WTC11 (cell line): Measurements from ENCODE around the gene ZNF592. TPM values are rescaled to one million over a fixed set of nuclear protein-coding genes. Genes with fewer than 3 reads are reported as not detected.

Experiments
- ATAC-seq: fragments of 200-7000 bp; cut with Tn5 transposase; 2 replicates; pipeline ENCODE4 v1.10.0; 2021; ENCODE audit warnings: mild to moderate bottlenecking, moderate library complexity
- CTCF ChIA-PET: fragments of 300-600 bp; sonication (Branson Sonifier 250); formaldehyde crosslinking; loops from one replicate; lab custom pipeline; 2021; ENCODE audit warnings: antibody characterized with exemption; lab: Charles Lee
- POLR2A ChIA-PET: fragments of 350-600 bp; sonication (Branson Sonifier 250); formaldehyde crosslinking; loops from one replicate; lab custom pipeline; 2021; ENCODE audit warnings: antibody characterized with exemption; lab: Charles Lee
- DNase-seq: peaks from one replicate; pipeline ENCODE4 v3.0.0; 2021; ENCODE audit warnings: low spot score
- H3K27ac Mint-ChIP-seq: 2 replicates; pipeline ENCODE4 v1.8.0; 2021; ENCODE audit warnings: mixed read lengths
- H3K27me3 Mint-ChIP-seq: 2 replicates; pipeline ENCODE4 v1.8.0; 2021; ENCODE audit warnings: low read depth, mild to moderate bottlenecking, moderate library complexity, mixed read lengths
- H3K36me3 Mint-ChIP-seq: 2 replicates; pipeline ENCODE4 v1.8.0; 2021; ENCODE audit warnings: mixed read lengths
- H3K4me1 Mint-ChIP-seq: 2 replicates; pipeline ENCODE4 v1.8.0; 2022; ENCODE audit warnings: mixed read lengths
- H3K4me3 Mint-ChIP-seq: 2 replicates; pipeline ENCODE4 v1.8.0; 2021; ENCODE audit warnings: mild to moderate bottlenecking, moderate library complexity, mixed read lengths
- H3K9me3 Mint-ChIP-seq: 2 replicates; pipeline ENCODE4 v1.8.0; 2021; ENCODE audit warnings: mixed read lengths
- ELF4 ChIP-seq: sonication (generic); formaldehyde crosslinking; IDR thresholded peaks from 2 replicates; pipeline ENCODE4 v1.8.1; 2022; ENCODE audit warnings: low read depth, mild to moderate bottlenecking, moderate library complexity, missing genetic modification reagents
- GRHL2 ChIP-seq: fragments of 250-450 bp; sonication (Bioruptor Pico); IDR thresholded peaks from 2 replicates; pipeline ENCODE4 v1.8.0; 2022; ENCODE audit warnings: mild to moderate bottlenecking, moderate library complexity; ENCODE audit not compliant: insufficient replicate concordance, severe bottlenecking
- JAZF1 ChIP-seq: fragments of 250-450 bp; sonication (Bioruptor Pico); IDR thresholded peaks from 2 replicates; pipeline ENCODE4 v1.9.0; 2021; ENCODE audit warnings: moderate library complexity, mild to moderate bottlenecking, inconsistent platforms
- MXD4 ChIP-seq: fragments of 250-450 bp; sonication (Bioruptor Pico); IDR thresholded peaks from 2 replicates; pipeline ENCODE4 v1.8.0; 2021; ENCODE audit warnings: mild to moderate bottlenecking, moderate library complexity, borderline replicate concordance
- PRRX2 ChIP-seq: fragments of 250-450 bp; sonication (Bioruptor Pico); IDR thresholded peaks from 2 replicates; pipeline ENCODE4 v1.8.0; 2021; ENCODE audit warnings: mild to moderate bottlenecking
- RORB ChIP-seq: fragments of 250-450 bp; sonication (Bioruptor Pico); IDR thresholded peaks from 2 replicates; pipeline ENCODE4 v1.9.0; 2021; ENCODE audit warnings: mild to moderate bottlenecking
- SOX15 ChIP-seq: fragments of 250-450 bp; sonication (Bioruptor Pico); IDR thresholded peaks from 2 replicates; pipeline ENCODE4 v1.9.0; 2021; ENCODE audit warnings: mild to moderate bottlenecking
- TEAD1 ChIP-seq: sonication (generic); formaldehyde crosslinking; IDR thresholded peaks from 2 replicates; pipeline ENCODE4 v1.8.0; 2022; ENCODE audit warnings: mild to moderate bottlenecking, missing genetic modification reagents
- ZBTB21 ChIP-seq: sonication (generic); formaldehyde crosslinking; IDR thresholded peaks from 2 replicates; pipeline ENCODE4 v1.8.1; 2023; ENCODE audit warnings: mild to moderate bottlenecking, missing genetic modification reagents, borderline replicate concordance
- ZNF138 ChIP-seq: sonication (generic); formaldehyde crosslinking; conservative IDR thresholded peaks from 2 replicates; pipeline ENCODE4 v1.8.1; 2022; ENCODE audit warnings: mild to moderate bottlenecking, moderate library complexity, missing genetic modification reagents
- ZNF396 ChIP-seq: fragments of 250-450 bp; sonication (Bioruptor Pico); IDR thresholded peaks from 2 replicates; pipeline ENCODE4 v1.8.0; 2021; ENCODE audit warnings: mild to moderate bottlenecking, moderate library complexity, borderline replicate concordance
- total RNA-seq: library from RNA; stranded (reverse); gene quantifications from 3 replicates; pipeline ENCODE4 v1.2.3, GENCODE V29; 2021
- TF ChIP-seq, protein P1 (sequence below): sonication (generic); formaldehyde crosslinking; IDR thresholded peaks from 2 replicates; pipeline ENCODE4 v1.8.0; 2023; ENCODE audit warnings: mild to moderate bottlenecking, missing genetic modification reagents
- TF ChIP-seq, protein P2 (sequence below): sonication (generic); formaldehyde crosslinking; IDR thresholded peaks from 2 replicates; pipeline ENCODE4 v1.8.1; 2022; ENCODE audit warnings: low read depth, mild to moderate bottlenecking, moderate library complexity, missing genetic modification reagents, borderline replicate concordance
- TF ChIP-seq, protein P3 (sequence below): sonication (generic); formaldehyde crosslinking; IDR thresholded peaks from 2 replicates; pipeline ENCODE4 v1.8.1; 2022; ENCODE audit warnings: low read depth, missing genetic modification reagents, borderline replicate concordance
- TF ChIP-seq, protein P4 (sequence below): sonication (generic); formaldehyde crosslinking; IDR thresholded peaks from 2 replicates; pipeline ENCODE4 v1.8.0; 2022; ENCODE audit warnings: mild to moderate bottlenecking, missing genetic modification reagents
- TF ChIP-seq, protein P5 (sequence below): sonication (generic); formaldehyde crosslinking; IDR thresholded peaks from 2 replicates; pipeline ENCODE4 v1.8.1; 2022; ENCODE audit warnings: mild to moderate bottlenecking, moderate library complexity, missing genetic modification reagents

ZNF592 gene
- total RNA-seq, 1 experiment from 2014 or later = 28.0 TPM

DNA sequence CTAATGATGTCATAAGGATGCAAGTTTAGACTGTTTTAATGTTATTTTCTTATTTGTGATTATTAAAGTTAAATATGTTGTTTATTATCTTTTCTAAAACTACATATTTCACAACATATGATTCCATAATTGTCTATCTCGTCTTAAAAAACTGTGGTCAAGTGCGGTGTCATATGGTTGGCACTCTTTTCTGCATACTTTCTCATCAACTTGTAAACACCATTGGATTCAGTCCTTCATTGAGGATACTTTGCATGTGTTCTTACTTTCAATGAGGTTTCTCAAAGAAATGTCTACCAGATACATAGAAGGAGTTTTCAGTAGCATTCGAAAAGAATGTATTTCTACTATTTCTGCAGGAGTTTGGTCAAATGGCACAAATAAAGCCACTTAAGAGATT, 46.8 kb downstream of the ZNF592 start:
- TF ChIP-seq ZNF396 (CRISPR knock-in tag) (no peak), ZBTB21 (CRISPR knock-in tag) (no peak), TEAD1 (no peak), RORB (CRISPR knock-in tag) (no peak), GRHL2 (CRISPR knock-in tag) (no peak), JAZF1 (no peak), ELF4 (no peak), MXD4 (CRISPR knock-in tag) (no peak), SOX15 (CRISPR knock-in tag) (no peak), PRRX2 (no peak), ZNF138 (CRISPR knock-in tag) (no peak)
- TF ChIP-seq, protein P1, sequence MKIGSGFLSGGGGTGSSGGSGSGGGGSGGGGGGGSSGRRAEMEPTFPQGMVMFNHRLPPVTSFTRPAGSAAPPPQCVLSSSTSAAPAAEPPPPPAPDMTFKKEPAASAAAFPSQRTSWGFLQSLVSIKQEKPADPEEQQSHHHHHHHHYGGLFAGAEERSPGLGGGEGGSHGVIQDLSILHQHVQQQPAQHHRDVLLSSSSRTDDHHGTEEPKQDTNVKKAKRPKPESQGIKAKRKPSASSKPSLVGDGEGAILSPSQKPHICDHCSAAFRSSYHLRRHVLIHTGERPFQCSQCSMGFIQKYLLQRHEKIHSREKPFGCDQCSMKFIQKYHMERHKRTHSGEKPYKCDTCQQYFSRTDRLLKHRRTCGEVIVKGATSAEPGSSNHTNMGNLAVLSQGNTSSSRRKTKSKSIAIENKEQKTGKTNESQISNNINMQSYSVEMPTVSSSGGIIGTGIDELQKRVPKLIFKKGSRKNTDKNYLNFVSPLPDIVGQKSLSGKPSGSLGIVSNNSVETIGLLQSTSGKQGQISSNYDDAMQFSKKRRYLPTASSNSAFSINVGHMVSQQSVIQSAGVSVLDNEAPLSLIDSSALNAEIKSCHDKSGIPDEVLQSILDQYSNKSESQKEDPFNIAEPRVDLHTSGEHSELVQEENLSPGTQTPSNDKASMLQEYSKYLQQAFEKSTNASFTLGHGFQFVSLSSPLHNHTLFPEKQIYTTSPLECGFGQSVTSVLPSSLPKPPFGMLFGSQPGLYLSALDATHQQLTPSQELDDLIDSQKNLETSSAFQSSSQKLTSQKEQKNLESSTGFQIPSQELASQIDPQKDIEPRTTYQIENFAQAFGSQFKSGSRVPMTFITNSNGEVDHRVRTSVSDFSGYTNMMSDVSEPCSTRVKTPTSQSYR = no peak
- TF ChIP-seq, protein P2, sequence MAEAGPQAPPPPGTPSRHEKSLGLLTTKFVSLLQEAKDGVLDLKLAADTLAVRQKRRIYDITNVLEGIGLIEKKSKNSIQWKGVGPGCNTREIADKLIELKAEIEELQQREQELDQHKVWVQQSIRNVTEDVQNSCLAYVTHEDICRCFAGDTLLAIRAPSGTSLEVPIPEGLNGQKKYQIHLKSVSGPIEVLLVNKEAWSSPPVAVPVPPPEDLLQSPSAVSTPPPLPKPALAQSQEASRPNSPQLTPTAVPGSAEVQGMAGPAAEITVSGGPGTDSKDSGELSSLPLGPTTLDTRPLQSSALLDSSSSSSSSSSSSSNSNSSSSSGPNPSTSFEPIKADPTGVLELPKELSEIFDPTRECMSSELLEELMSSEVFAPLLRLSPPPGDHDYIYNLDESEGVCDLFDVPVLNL (CRISPR knock-in tag) = no peak
- TF ChIP-seq, protein P3, sequence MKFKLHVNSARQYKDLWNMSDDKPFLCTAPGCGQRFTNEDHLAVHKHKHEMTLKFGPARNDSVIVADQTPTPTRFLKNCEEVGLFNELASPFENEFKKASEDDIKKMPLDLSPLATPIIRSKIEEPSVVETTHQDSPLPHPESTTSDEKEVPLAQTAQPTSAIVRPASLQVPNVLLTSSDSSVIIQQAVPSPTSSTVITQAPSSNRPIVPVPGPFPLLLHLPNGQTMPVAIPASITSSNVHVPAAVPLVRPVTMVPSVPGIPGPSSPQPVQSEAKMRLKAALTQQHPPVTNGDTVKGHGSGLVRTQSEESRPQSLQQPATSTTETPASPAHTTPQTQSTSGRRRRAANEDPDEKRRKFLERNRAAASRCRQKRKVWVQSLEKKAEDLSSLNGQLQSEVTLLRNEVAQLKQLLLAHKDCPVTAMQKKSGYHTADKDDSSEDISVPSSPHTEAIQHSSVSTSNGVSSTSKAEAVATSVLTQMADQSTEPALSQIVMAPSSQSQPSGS = no peak
- ChIA-PET POLR2A (no interaction called here), CTCF (no interaction called here)
- Mint-ChIP-seq H3K27me3 (no peaks in the 10 kb centered on the region), H3K4me1 (no peaks in the 10 kb centered on the region), H3K36me3 (peaks cover 24% of the 10 kb centered on the region), H3K9me3 (no peaks in the 10 kb centered on the region), H3K4me3 (no peak overlapping the region), H3K27ac (no peak overlapping the region)
- ATAC-seq = no peak
- DNase-seq = no peak

DNA sequence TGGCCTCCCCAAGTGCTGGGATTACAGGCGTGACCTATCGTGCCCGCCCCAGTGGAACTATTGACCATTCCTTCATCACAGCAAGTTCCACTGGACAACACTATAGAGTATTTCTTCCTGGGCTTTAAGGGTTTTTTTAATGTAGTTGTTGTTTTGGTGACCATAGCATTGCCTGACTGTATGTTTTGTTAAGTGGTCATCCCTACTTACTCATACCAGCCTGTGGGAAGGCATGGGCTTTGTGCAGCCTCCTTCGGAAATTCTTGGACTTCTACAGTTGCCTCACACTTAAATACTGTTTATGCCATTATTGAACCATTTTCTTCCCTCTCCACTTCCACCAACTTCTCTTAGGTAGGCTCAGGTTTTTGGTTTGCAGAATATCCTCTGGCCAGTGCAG, 48.8 kb downstream of the ZNF592 start:
- Mint-ChIP-seq H3K9me3 (no peaks in the 10 kb centered on the region), H3K36me3 (peaks cover 18% of the 10 kb centered on the region), H3K27ac (no peak overlapping the region), H3K4me1 (no peaks in the 10 kb centered on the region), H3K4me3 (no peak overlapping the region), H3K27me3 (no peaks in the 10 kb centered on the region)
- ATAC-seq = no peak
- no peak for DNase-seq
- TF ChIP-seq, protein P4, sequence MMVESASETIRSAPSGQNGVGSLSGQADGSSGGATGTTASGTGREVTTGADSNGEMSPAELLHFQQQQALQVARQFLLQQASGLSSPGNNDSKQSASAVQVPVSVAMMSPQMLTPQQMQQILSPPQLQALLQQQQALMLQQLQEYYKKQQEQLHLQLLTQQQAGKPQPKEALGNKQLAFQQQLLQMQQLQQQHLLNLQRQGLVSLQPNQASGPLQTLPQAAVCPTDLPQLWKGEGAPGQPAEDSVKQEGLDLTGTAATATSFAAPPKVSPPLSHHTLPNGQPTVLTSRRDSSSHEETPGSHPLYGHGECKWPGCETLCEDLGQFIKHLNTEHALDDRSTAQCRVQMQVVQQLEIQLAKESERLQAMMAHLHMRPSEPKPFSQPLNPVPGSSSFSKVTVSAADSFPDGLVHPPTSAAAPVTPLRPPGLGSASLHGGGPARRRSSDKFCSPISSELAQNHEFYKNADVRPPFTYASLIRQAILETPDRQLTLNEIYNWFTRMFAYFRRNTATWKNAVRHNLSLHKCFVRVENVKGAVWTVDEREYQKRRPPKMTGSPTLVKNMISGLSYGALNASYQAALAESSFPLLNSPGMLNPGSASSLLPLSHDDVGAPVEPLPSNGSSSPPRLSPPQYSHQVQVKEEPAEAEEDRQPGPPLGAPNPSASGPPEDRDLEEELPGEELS (CRISPR knock-in tag) = no peak
- TF ChIP-seq ELF4 = no peak
- TF ChIP-seq, protein P5, sequence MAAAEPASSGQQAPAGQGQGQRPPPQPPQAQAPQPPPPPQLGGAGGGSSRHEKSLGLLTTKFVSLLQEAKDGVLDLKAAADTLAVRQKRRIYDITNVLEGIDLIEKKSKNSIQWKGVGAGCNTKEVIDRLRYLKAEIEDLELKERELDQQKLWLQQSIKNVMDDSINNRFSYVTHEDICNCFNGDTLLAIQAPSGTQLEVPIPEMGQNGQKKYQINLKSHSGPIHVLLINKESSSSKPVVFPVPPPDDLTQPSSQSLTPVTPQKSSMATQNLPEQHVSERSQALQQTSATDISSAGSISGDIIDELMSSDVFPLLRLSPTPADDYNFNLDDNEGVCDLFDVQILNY = no peak
- POLR2A ChIA-PET = no interaction called here
- CTCF ChIA-PET = interaction anchor here (0.6 kb wide), 1 partner anchor 19 kb away, joined by 4 read pairs; no protein-coding TSS in a partner anchor
